ENCODE data around the gene DGKI.

GRCh38 chr7:137867289-137867688 is 20.5 kb upstream of the DGKI start:
- TF ChIP-seq GATA2 (IDR thresholded peaks at IDR 0.05; ENCODE audit: low read depth, low read length) (no peak), GATA3 (IDR thresholded peaks at IDR 0.05; ENCODE audit: low read depth, low read length) (no peak)

Data from SH-SY5Y (cell line).